Lung microvascular endothelial cell (primary cell): ENCODE results near the gene SLC35C1. TPM values are rescaled to one million over a fixed set of nuclear protein-coding genes. Genes with fewer than 3 reads are reported as not detected.
A peak's percentile ranks its signal among the peaks of the same experiment; 100 is the strongest.

Experiments
- DNase-seq, 2 donors: peaks; one replicate each; pipeline versions ENCODE4 v3.0.0 to v3.0.0-alpha.2; 2010; ENCODE audit warnings: low read depth in 2 of 2
- total RNA-seq: library from RNA; depleted of rRNA; stranded (reverse); fragments of >200 nt; gene quantifications from 2 replicates; pipeline ENCODE4 v1.2.1, GENCODE V29; 2014

The SLC35C1 gene
- 6.3 and 7.7 TPM in 2 replicates for total RNA-seq

GRCh38 chr11:45804761-45805304, at the start of gene SLC35C1:
TSS of gene SLC35C1 (plus strand) at chr11:45805149. CDS start at chr11:45805802, 653 bp downstream.
- peak; percentile 94 for DNase-seq

- no peak for DNase-seq
Observed at GRCh38 chr11:45755281-45755859, 49.6 kb upstream of the SLC35C1 start.

- no peak for DNase-seq
Observed at GRCh38 chr11:45756384-45757010, 48.5 kb upstream of the SLC35C1 start.

- DNase-seq: no peak
Observed at GRCh38 chr11:45757672-45758071, 47.3 kb upstream of the SLC35C1 start.

- no peak for DNase-seq
Observed at GRCh38 chr11:45761659-45762058, 43.3 kb upstream of the SLC35C1 start.

- DNase-seq: no peak
Observed at GRCh38 chr11:45765107-45765668, 39.8 kb upstream of the SLC35C1 start.

GRCh38 chr11:45765836-45766235, 39.1 kb upstream of the SLC35C1 start:
- no peak for DNase-seq

- DNase-seq: no peak
Observed at GRCh38 chr11:45766469-45766868, 38.5 kb upstream of the SLC35C1 start.

- DNase-seq: no peak
Observed at GRCh38 chr11:45768486-45768885, 36.5 kb upstream of the SLC35C1 start.

GRCh38 chr11:45769960-45770359, 35.0 kb upstream of the SLC35C1 start:
- DNase-seq: no peak

GRCh38 chr11:45771193-45771565, 33.8 kb upstream of the SLC35C1 start:
- peak; percentile 50 to 73 for DNase-seq

- DNase-seq: peak; percentile 79 to 82
Observed at GRCh38 chr11:45771566-45772448, 33.1 kb upstream of the SLC35C1 start.

- DNase-seq: no peak
Observed at GRCh38 chr11:45772449-45772774, 32.5 kb upstream of the SLC35C1 start.

GRCh38 chr11:45772986-45773785, 31.8 kb upstream of the SLC35C1 start:
- no peak for DNase-seq

- DNase-seq: no peak
Observed at GRCh38 chr11:45773786-45774655, 30.9 kb upstream of the SLC35C1 start.

GRCh38 chr11:45774786-45775185, 30.2 kb upstream of the SLC35C1 start:
- DNase-seq: no peak

GRCh38 chr11:45777127-45777969, 27.6 kb upstream of the SLC35C1 start:
- DNase-seq: peak in 1 of 2 donors; percentile 32

GRCh38 chr11:45778341-45778740, 26.6 kb upstream of the SLC35C1 start:
- no peak for DNase-seq

GRCh38 chr11:45779602-45780001, 25.3 kb upstream of the SLC35C1 start:
- DNase-seq: no peak
